GM21381 (cell line): ENCODE results near the gene P2RX1.

Experiments
- ATAC-seq: cut with Tn5 transposase; IDR thresholded peaks from one replicate; pipeline ENCODE4 v1.9.1; 2021; ENCODE audit warnings: mild to moderate bottlenecking, moderate library complexity; ENCODE audit not compliant: unreplicated experiment

P2RX1 gene

DNA sequence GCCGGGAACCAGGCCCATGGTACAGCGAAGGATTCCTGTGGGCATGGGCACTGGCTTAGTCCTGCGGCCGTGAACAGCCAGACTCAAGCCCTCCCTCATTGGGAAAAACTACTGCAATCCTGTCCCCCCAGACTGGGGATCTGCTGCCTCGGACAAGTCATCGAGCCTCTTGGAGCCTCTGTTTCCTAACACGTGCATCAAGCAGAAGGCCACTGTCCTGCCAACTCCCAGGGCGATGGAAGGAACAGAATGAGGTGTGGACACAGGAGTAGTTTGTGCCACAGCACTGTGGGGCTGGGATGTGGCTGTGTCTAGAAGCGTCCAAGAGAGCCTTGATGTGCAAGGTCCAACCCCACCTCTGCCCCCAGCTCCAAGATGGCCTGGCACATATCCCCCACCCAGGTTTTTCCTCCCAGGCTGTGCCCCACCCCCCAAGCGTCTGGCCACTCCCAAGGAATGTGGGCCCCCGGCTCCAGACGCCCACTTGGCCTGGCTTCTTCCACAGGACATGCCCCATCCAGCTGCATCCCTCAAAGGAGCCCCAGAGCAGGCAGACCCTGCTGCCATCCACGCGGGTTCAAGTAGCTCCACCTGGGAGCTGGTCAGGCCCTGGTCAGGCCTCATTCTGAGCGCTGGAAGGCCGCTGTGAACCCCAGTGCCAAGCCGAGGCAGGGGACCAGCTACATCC lies 26.8 kb downstream of the P2RX1 start:
- no peak for ATAC-seq

DNA sequence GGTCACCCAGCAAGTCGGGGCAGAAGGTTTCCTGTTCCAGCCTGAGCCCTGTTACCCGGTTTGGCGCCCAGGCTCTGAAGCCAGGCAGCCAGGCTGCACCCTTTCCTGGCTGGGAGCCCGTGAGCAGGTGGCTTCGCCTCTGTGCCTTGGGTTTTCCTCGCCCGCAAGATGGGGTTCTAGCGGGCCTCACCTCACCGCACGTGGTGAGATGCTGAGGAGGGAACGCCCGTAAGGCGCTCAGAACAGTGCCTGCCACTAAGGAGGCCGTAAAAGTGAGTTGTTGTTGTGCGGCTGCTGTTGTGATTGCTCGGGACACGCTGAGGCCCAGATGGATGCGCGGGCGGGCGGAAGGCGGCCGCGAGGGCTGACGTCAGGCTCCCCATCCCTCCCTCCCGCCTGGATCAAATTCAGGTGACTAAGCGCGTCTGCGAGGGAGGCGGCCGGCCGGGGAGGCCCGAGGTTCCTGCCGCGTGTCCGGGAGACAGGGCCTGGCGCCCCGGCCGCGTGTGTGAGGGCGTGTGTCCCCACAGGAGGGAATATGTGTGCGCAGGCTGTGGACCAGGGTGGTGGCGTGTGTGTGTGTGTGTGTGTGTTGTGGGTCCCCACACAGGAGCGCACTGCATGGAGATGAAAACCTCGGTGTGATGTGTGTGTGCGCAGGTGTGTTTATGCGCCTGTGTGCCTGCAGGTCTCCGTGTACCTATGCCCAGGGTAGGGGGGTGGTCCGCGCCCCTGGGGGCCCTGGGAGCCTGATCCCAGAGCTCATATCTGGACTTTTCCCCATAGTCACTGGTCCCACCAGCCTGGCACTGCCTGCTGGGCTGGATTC lies 27.7 kb downstream of the P2RX1 start:
- no peak for ATAC-seq

DNA sequence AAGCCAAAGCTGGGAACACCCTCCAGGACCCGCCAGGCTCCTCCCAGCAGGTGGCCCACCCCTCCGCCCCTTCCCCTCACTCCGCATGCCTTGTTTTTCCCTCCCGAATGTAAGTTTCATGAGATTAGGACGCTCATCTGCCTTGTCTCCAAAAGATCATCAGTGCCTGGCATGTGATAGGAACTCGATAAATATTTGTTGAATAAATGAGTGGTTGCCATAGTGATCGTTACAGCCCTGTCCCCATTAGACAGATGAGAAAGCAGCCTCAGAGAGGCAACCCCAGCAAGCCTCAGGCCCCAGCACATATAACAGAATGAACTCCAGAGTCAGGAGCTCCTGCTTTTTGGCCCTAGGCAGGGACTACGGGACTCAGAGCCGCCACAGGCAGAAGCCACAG lies 28.5 kb downstream of the P2RX1 start:
- no peak for ATAC-seq

DNA sequence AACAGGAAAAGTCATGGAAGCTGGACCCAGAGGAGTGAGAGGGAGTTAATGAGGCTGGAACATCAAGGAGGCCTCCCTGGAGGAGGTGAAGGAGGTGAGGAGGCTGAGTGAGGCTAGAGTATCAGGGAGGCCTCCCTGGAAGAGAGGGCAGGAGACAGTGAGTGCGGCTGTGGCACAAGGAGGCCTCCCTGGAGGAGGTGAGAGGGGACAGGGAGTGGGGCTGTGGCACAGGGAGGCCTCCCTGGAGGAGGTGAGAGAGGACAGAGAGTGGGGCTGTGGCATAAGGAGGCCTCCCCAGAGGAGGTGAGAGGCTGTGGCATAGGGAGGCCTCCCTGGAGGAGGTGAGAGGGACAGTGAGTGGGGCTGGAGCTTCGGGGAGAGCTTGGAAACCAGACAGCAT lies 28.9 kb downstream of the P2RX1 start:
- no peak for ATAC-seq

DNA sequence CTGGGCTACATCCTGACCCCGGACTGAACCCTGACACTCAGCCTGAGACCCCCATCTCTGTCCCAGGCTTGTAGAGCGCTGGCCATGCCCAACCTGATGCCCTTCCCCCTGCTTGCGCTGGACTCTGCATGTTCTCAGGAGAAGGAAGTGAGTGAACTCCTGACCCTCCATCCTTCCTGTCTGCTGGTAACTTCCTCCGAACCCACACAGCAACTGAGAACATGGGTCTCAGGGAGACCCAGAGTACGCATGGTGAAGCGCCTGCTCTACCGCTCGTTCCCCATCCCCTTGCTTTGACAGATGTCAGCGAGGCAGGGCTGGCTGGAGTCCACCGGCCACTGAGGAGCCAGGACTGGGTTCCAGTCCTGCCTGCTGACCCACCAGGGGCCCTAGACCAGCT lies 29.5 kb downstream of the P2RX1 start:
- ATAC-seq = no peak

DNA sequence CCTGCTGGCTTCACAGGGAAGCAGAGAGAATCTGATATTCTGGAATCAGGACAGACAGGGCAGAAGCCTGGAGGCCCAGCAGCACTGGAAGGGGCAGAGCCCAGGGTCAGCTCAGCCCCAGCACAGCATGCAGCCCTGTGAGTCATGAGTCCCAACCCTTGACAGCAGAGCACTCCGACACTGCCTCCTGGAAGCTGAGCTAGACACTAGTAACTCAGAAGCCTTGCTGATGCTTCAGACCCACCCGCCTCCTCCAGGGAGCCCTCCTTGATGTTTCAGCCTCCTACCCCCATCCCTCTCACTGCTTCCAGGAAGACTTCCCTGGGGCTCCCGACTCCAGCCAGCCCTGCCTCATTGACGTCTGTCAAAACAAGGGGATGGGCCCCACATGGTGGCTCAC lies 30.3 kb downstream of the P2RX1 start:
- no peak for ATAC-seq

DNA sequence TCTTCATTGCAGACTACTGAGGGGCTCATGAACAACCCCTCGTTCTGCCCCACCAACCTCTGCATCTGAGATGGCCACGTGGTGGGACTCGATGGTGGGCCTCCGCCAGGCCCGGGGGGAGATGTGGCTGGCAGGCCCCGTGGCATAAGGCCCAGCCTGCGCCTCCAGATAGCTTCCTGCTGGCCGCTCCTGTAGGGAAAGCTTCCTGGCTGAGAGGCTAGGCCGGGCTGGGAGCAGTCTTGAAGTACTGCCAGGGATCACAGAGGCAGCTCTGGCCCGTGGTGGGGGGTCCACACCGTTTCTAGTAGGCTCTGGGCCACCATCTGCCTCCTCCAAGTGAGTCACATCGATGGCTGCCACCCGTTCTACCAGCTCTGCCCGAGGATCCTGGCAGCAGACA lies 31.0 kb downstream of the P2RX1 start:
- no peak for ATAC-seq

DNA sequence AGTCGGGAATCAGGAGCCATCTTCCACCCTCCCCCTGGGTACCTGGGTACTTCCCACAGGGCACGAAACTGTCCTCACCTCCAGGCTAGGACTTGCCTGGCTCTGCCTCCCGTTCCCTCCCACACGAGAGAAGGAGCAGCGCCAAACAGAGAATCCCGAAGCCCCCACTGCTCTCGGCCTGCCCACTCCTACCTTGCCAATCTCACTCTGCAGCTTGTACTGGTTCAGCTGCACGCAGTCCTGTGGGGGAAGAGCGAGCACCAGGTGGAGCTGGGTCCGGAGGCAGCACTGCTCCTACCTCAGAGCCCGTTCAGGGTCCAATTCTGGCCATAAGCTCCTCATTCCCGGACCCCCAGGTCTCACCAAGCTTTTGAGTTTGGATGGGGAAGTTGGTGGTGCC lies 32.1 kb downstream of the P2RX1 start:
- no peak for ATAC-seq

DNA sequence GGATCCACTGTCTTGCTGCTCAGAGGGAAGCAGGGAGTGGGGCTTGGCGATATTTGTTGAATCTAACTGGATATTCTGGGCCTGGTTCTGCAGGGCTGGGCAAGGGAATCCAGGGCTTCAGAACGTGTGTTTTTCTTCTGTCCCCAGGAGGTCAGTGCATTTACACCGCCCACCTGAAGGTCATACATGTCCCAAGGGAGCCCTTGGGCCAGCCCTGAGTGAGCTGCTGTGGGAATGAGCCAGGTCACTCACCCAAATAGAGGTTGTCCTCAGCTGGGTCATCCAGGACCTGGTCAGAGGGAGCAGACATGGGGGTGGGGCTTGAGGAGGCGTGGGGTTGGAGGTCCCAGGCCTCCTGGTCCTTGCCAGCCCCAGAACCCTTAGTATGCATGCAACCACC lies 34.0 kb downstream of the P2RX1 start:
- ATAC-seq = no peak

DNA sequence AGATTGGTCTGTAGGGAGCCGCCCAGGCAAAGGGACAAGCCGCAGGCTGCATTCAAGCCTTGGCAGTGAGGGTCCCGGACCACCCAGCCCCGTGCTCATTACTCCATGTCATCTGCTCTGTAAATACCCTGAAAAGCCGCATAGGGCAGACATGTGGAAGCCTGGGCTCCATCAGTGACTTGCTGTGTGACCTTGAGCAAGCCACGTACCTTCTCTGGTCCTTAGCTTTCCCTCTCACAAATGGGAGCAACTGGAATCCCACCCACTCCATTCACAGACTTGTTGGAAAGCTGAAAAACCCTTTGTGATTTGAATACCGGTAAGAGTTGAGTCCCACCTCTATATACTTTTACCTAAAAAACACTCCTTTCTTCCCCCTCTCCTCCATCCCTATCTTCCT lies 35.3 kb downstream of the P2RX1 start:
- ATAC-seq = no peak

DNA sequence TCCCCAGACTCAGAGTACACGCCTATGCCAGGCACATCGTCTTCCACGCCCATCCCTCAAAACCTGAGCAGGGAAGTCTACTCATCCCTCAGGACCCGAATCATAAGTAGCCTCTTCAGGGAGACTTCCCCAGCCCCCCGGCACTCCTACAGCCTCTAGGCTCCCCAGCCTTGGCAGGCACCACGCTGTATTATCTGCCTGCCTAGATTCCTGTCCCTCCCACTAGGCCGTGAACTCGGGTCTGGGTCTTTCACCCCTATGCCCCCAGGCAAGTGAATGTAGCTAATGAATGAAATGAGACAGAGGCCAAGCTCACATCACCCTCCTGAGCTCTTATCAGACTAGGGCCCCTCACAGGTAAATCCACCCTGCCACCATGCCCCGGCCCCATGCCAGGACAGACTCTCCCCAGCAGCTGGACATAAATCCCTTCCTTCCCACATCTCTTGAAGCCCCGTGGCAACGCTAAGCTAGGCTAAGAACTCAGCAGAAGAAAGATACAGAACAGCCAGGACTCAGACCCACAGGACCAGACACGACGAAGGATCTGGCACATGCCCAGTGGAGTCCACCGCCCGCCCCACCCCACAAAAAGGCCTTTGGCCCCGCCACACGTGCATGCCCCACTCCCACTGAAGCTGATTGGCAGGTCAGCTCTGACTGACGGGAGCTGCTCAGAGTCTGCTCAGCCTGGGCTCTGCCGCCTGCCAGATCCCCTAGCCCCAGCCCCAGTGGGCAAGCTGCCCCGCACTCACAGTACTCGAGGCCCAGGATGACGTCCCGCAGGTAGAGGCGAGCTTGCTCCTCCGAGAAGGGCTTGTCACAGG lies 36.5 kb downstream of the P2RX1 start:
- ATAC-seq = no peak

DNA sequence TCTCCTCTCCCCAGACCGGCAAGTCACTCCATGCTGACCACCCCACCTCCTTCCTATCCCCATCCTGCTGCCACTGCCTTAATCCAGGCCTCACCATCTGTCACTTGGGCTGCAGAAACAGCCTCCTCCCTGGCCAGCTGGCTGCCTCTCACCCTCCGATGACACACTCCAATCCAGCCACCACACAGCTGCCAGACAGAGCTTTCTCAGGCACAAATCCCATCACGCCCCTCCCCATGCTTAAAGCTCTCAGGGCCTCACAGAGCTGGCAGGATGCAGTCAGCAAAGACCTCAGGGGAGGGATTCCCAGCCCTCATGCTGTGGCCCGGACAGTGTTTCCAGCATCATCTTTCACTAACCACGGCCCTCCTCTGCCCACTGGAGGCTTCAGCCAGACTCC lies 37.1 kb downstream of the P2RX1 start:
- ATAC-seq = no peak

DNA sequence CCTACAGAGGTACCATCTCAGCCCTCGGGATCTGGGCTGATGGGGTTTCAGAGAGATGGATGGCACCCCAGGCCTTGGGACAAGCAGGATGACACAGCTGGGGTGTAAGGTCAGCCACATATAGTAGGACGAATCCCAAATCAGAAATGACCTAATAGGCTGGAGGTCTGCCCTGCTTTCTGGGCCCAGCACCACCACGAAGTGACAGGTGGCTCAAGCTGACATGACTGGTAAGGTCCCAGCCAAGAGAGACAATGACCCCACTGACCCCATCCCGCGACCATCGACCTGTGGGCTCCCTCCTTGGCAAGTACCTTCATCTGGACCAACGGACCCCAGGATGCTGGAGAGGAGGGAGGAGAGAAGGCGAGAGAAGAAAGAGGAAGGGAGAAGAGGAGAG lies 39.0 kb downstream of the P2RX1 start:
- ATAC-seq = no peak

DNA sequence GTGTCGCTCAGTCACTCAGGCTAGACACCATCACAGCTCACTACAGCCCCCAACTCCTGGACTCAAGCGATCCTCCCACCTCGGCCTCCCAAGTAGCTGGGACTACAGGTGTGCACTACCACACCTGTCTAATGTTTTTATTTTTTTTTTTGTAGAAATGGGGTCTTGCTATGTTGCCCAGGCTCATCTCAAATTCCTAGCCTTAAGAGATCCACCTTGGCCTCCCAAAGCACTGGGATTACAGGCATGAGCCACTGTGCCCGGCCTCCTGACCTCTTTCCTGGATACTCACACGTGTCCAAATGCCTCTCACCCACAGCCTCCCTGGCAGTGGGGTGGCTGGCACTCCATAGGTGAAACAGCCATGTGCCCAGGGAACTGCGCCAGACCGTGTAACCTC lies 40.9 kb downstream of the P2RX1 start:
- ATAC-seq = no peak

DNA sequence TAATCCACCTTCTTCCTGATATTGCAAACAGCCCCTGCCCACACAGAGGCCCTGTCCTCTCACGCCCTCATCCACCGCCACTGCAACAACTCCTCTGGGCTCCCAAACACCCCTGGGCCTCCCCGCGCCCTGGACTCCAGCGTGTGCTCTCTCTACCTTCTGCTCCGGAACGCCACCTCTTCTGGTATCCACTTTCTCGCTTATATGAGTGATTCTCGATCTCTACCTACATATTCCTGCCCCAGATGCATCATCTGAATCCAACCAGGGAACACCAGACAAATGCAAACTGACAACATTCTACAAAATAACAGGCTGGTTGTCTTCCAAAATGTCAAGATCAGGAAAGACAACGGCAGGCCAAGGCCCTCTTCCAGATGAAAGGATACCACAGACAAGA lies 42.4 kb downstream of the P2RX1 start:
- no peak for ATAC-seq

DNA sequence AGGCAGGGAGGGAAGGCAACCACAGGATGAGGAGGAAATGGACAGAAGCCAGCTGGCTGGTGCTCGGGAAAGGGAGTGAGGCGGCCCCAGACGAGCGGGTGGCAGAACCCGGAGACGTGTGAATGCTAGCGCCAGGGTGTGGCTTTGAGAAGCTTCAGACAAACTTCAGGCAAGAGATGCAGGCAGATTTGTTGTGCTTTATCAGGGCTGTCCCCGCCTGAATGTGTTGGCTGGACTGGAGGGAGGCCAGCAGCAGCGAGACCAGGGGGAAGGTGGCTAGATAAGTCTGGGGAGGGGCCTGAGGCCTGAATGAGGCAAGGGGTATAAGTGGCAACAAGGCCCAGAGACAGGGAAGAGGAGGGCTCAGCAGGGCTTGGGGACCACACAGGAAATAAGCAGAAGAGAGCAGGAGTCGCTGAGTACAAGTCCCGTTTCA lies 45.4 kb downstream of the P2RX1 start:
- no peak for ATAC-seq

DNA sequence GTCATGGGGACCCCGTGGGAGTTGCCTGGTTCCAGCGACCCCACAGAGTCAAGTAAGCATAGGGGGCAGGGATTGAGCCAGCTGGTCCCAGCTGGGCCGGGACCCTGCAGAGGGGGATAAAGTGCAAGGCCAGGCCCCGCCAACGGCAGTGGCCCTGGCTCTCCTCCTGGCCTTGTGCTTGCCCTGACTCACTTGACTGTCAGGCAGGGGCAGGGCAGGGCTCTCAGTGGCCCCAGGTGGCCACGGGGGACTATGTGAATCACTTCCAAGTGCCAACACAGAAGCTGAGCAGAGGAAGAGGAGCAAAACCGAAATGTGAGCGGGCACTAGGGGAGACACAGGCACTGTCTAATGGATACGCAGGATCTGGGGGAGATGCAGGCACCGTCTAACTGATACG lies 48.7 kb downstream of the P2RX1 start:
- no peak for ATAC-seq

DNA sequence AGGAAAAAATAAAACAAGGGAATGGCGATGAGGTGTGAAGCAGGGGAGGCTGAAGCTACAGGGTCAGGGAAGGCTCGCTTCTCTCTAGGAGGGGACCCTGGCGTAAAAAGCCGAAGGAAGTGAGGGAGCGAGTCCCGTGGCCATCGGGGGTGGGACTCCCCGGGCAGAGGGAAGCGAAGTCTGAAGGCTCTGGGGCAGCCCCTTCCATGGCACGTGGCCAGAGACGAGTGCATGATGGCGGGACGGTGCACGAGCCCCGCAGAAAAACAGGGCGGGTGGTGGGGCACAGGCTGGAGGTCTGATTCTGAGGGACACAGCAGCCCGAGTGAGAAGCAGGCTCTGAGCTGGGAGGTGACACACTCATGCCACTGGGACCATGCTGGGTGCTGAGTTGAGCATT lies 49.2 kb downstream of the P2RX1 start:
- ATAC-seq = no peak

DNA sequence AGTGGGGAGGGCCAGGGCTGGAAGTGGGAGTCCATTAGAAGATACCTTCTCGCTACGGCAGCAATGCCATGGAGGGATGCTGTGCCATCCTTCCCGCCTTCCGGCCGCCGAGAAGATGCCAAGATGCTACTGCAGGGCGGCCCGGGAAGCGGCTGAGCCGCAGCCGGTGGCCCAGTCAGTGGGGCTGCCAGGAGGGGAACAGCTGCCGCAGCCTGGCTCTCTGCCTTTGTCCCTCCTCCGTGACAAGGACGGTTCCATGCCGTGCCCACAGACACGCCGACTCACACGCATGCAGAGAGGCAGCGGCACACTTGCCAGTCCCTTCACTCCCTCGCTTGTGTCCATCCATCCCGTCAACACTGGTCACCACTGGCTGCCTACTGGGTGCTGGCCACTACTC lies 50.0 kb downstream of the P2RX1 start:
- ATAC-seq = no peak

DNA sequence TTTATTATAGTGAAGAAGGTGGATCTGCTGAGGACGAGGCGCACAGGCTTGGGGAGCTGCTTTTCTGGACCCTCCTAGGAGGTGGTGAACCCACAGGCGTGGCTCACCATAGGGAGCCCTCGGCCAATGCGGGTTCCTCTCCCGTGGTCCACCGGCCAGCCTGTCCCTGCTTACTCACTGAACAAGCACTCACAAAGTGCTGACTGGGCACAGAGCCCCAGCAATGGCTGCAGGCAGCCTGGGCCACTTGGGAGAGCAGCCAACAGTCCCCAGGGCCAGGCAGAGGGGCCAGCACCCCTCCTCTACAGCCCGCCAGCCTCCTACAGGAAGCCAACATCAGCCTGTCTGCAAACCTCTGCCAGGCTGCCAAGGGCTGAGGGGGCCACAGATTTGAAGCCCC lies 51.1 kb downstream of the P2RX1 start:
- ATAC-seq = no peak

DNA sequence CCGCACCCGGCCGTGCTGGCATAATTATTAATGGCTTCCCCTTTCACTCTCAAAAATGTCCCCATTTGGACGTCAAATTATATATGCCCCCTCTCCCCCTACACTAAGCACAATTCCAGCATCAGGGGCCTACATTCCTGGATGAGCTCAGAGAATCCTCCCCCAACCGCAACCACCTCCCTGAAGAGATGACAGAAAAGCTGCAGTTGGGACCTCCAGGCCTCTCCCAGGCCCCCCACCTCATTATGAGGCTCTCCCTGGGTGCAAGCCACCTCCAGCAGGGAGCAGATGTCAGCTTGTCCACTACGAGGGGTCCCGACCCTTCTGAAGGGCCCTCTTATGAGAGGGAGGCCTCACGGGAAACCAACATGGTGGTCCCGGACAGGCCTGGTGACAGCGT lies 51.7 kb downstream of the P2RX1 start:
- no peak for ATAC-seq
